Progenitor cell of endocrine pancreas (in vitro differentiated cells): ENCODE measurements around the gene ITGB8. TPM values are rescaled to one million over a fixed set of nuclear protein-coding genes. Genes with fewer than 3 reads are reported as not detected.
A peak's percentile ranks its signal among the peaks of the same experiment; 100 is the strongest.
"Not testable (repeated sequence)": the region's sequence is repeated elsewhere in the genome, so short reads cannot be mapped to it uniquely, and the experiment has no call there.

Experiments
- DNase-seq: peaks from one replicate; pipeline ENCODE4 v3.0.0; 2021; ENCODE audit warnings: low spot score; ENCODE audit not compliant: unreplicated experiment
- H3K27ac Mint-ChIP-seq: 2 replicates; pipeline ENCODE4 v1.8.0; 2021; ENCODE audit warnings: mild to moderate bottlenecking, moderate library complexity, mixed read lengths
- H3K27me3 Mint-ChIP-seq: 2 replicates; pipeline ENCODE4 v1.8.0; 2021; ENCODE audit warnings: mixed read lengths
- H3K36me3 Mint-ChIP-seq: 2 replicates; pipeline ENCODE4 v1.8.0; 2022; ENCODE audit warnings: mixed read lengths; ENCODE audit not compliant: insufficient read depth
- H3K4me1 Mint-ChIP-seq: 2 replicates; pipeline ENCODE4 v1.8.0; 2021; ENCODE audit warnings: low read depth, mixed read lengths
- H3K4me3 Mint-ChIP-seq: 2 replicates; pipeline ENCODE4 v1.8.0; 2021; ENCODE audit warnings: low read depth, mild to moderate bottlenecking, moderate library complexity, mixed read lengths
- H3K9me3 Mint-ChIP-seq: 2 replicates; pipeline ENCODE4 v1.8.0; 2021; ENCODE audit warnings: low read depth, mixed read lengths
- CTCF ChIP-seq: fragments of 200-600 bp; sonication (generic); IDR thresholded peaks from one replicate; pipeline ENCODE4 v1.5.0; 2021; ENCODE audit warnings: antibody characterized with exemption, mild to moderate bottlenecking; ENCODE audit not compliant: unreplicated experiment
- total RNA-seq: library from RNA; stranded (reverse); gene quantifications from 2 replicates; pipeline ENCODE4 v1.2.1, GENCODE V29; 2021

Gene ITGB8
- total RNA-seq, 1 donor from 2014 or later = 37.2 TPM

- Mint-ChIP-seq H3K27ac (no peak overlapping the region), H3K36me3 (peaks cover 48% of the 10 kb centered on the region), H3K4me1 (peaks cover 21% of the 10 kb centered on the region), H3K27me3 (no peaks in the 10 kb centered on the region), H3K9me3 (peaks cover 6% of the 10 kb centered on the region), H3K4me3 (no peak overlapping the region)
- no peak for TF ChIP-seq CTCF
- DNase-seq = no peak
These were observed 54.4 kb downstream of the ITGB8 start for GRCh38 chr7:20385126-20385525.

- no peaks in the 10 kb centered on the region for H3K9me3 Mint-ChIP-seq
- H3K4me3 Mint-ChIP-seq = no peak overlapping the region
- TF ChIP-seq CTCF = no peak
- peaks cover 26% of the 10 kb centered on the region for H3K4me1 Mint-ChIP-seq
- H3K27ac Mint-ChIP-seq = peak overlapping the region; percentile 18
- DNase-seq = no peak
- peaks cover 33% of the 10 kb centered on the region for H3K36me3 Mint-ChIP-seq
- H3K27me3 Mint-ChIP-seq = no peaks in the 10 kb centered on the region
These were observed 57.4 kb downstream of the ITGB8 start for GRCh38 chr7:20388084-20388483.

GRCh38 chr7:20389192-20389591 is 58.5 kb downstream of the ITGB8 start:
- not testable (repeated sequence) for H3K27me3 Mint-ChIP-seq, H3K4me3 Mint-ChIP-seq, DNase-seq, H3K9me3 Mint-ChIP-seq, H3K27ac Mint-ChIP-seq
- H3K4me1 Mint-ChIP-seq = peaks cover 33% of the 10 kb centered on the region
- peaks cover 33% of the 10 kb centered on the region for H3K36me3 Mint-ChIP-seq

GRCh38 chr7:20393021-20393610 is 62.4 kb downstream of the ITGB8 start:
- Mint-ChIP-seq H3K36me3 (peaks cover 46% of the 10 kb centered on the region), H3K4me3 (no peak overlapping the region), H3K27me3 (no peaks in the 10 kb centered on the region), H3K4me1 (peaks cover 19% of the 10 kb centered on the region), H3K27ac (peak overlapping the region; percentile 45), H3K9me3 (no peaks in the 10 kb centered on the region)
- no peak for DNase-seq
- TF ChIP-seq CTCF = no peak

- peaks cover 46% of the 10 kb centered on the region for H3K36me3 Mint-ChIP-seq
- no peak overlapping the region for H3K4me3 Mint-ChIP-seq
- peak overlapping the region; percentile 45 for H3K27ac Mint-ChIP-seq
- DNase-seq = no peak
- H3K27me3 Mint-ChIP-seq = no peaks in the 10 kb centered on the region
- TF ChIP-seq CTCF = no peak
- H3K4me1 Mint-ChIP-seq = peaks cover 18% of the 10 kb centered on the region
- H3K9me3 Mint-ChIP-seq = no peaks in the 10 kb centered on the region
These were observed 62.9 kb downstream of the ITGB8 start for GRCh38 chr7:20393616-20394015.

GRCh38 chr7:20394284-20394683 is 63.6 kb downstream of the ITGB8 start:
- no peaks in the 10 kb centered on the region for H3K9me3 Mint-ChIP-seq
- no peak overlapping the region for H3K27ac Mint-ChIP-seq
- no peak overlapping the region for H3K4me3 Mint-ChIP-seq
- no peak for DNase-seq
- peaks cover 12% of the 10 kb centered on the region for H3K4me1 Mint-ChIP-seq
- peaks cover 46% of the 10 kb centered on the region for H3K36me3 Mint-ChIP-seq
- no peak for TF ChIP-seq CTCF
- H3K27me3 Mint-ChIP-seq = no peaks in the 10 kb centered on the region
